Left kidney (tissue), 2 donors: ENCODE results near the gene ALK. TPM values are rescaled to one million over a fixed set of nuclear protein-coding genes. Genes with fewer than 3 reads are reported as not detected.

Experiments
- DNase-seq: peaks from one replicate; pipeline ENCODE4 v3.0.0-alpha.2; 2013
- polyA plus RNA-seq: library from polyadenylated mRNA; unstranded; fragments of 120-200 nt; gene quantifications from one replicate; pipeline ENCODE4 v1.2.1, GENCODE V29; 2013; ENCODE audit not compliant: insufficient read length

Gene ALK
- polyA plus RNA-seq, 1 donor = 0.55 TPM

- no peak for DNase-seq
Measured at GRCh38 chr2:29526587-29527586, 394.5 kb downstream of the ALK start.

GRCh38 chr2:29525921-29526320 lies 395.5 kb downstream of the ALK start:
- no peak for DNase-seq

- DNase-seq = no peak
Measured at GRCh38 chr2:29524652-29525051, 396.7 kb downstream of the ALK start.

GRCh38 chr2:29522951-29523669 lies 398.3 kb downstream of the ALK start:
- no peak for DNase-seq

GRCh38 chr2:29520001-29520400 lies 401.4 kb downstream of the ALK start:
- no peak for DNase-seq

- DNase-seq = no peak
Measured at GRCh38 chr2:29519338-29519925, 402.0 kb downstream of the ALK start.

- no peak for DNase-seq
Measured at GRCh38 chr2:29518646-29519337, 402.6 kb downstream of the ALK start.

GRCh38 chr2:29518010-29518409 lies 403.4 kb downstream of the ALK start:
- no peak for DNase-seq

- no peak for DNase-seq
Measured at GRCh38 chr2:29517413-29517812, 404.0 kb downstream of the ALK start.

GRCh38 chr2:29516767-29517166 lies 404.6 kb downstream of the ALK start:
- no peak for DNase-seq

GRCh38 chr2:29509878-29510277 lies 411.5 kb downstream of the ALK start:
- no peak for DNase-seq

- no peak for DNase-seq
Measured at GRCh38 chr2:29509397-29509796, 412.0 kb downstream of the ALK start.

GRCh38 chr2:29504746-29505145 lies 416.6 kb downstream of the ALK start:
- DNase-seq = no peak

- no peak for DNase-seq
Measured at GRCh38 chr2:29502460-29502911, 418.9 kb downstream of the ALK start.

- DNase-seq = no peak
Measured at GRCh38 chr2:29497375-29497774, 424.0 kb downstream of the ALK start.

GRCh38 chr2:29496198-29496597 lies 425.2 kb downstream of the ALK start:
- DNase-seq = no peak

- DNase-seq = no peak
Measured at GRCh38 chr2:29495536-29496060, 425.8 kb downstream of the ALK start.

- DNase-seq = no peak
Measured at GRCh38 chr2:29495068-29495467, 426.3 kb downstream of the ALK start.

GRCh38 chr2:29492701-29493100 lies 428.7 kb downstream of the ALK start:
- DNase-seq = no peak

- DNase-seq = no peak
Measured at GRCh38 chr2:29490045-29490444, 431.3 kb downstream of the ALK start.

GRCh38 chr2:29489568-29489967 lies 431.8 kb downstream of the ALK start:
- DNase-seq = no peak
